Skin of body (tissue), 2 donors: ENCODE data around the gene RAB3B. TPM values are rescaled to one million over a fixed set of nuclear protein-coding genes. Genes with fewer than 3 reads are reported as not detected.
"Not testable (repeated sequence)": the region's sequence is repeated elsewhere in the genome, so short reads cannot be mapped to it uniquely, and the experiment has no call there.

Source experiments
- DNase-seq: peaks from one replicate; lab custom pipeline; 2025; lab: John Stamatoyannopoulos, UW
- total RNA-seq: library from RNA; depleted of rRNA; stranded (reverse); fragments of >200 nt; gene quantifications from one replicate; pipeline ENCODE4 v1.2.3, GENCODE V29; 2014

RAB3B gene
- 1.9 TPM for total RNA-seq

DNA sequence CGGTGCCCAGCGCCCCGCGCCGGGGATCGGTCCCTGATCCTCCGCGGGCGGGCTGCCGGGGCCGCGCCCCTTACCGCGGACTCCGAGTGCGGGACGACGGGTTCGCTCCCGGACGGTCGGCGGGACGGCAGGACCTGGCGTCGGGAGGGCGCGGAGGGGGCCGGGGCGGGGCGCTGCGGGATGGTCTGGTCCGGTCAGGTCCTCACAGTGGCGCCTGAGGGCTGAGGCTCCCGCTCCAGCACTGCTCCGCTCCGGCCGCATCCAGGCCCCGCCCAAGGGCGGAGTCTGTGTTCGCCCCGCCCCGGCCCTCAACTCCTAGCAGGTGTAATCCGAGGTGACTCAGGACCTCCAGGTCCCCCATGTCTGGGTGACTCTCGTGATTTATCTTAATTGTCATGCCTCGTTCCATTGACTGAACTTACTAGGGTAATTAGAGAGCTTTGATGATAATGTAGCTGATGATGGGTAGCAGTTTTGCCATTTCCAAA, at the start of gene RAB3B:
TSS of gene RAB3B (minus strand) at position 223 of the 488 bp plus-strand sequence. CDS start 13,583 bp downstream, outside the sequence.
- DNase-seq = no peak

DNA sequence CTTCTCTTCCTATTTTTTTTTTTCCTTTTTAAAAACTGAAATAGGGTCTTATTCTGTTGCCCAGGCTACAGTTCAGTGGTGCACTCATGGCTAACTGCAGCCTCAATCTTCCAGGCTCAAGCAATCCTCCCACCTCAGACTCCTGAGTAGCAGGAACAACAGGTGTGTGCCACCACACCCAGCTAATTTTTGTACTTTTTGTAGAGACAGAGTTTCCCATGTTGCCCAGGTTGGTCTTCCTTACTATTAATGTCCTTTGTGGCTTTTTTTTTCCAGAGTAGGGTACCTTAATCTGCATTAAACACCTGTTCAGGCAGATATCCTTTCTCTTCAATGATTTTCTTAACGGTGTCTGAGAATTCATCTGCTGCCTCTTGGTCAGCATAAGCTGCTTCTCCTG, 47.4 kb upstream of the RAB3B start:
- no peak for DNase-seq

GRCh38 chr1:52037402-52037814, 46.9 kb upstream of the RAB3B start:
- no peak for DNase-seq

- DNase-seq = no peak
Observed at GRCh38 chr1:52034050-52034384, 43.5 kb upstream of the RAB3B start.

DNA sequence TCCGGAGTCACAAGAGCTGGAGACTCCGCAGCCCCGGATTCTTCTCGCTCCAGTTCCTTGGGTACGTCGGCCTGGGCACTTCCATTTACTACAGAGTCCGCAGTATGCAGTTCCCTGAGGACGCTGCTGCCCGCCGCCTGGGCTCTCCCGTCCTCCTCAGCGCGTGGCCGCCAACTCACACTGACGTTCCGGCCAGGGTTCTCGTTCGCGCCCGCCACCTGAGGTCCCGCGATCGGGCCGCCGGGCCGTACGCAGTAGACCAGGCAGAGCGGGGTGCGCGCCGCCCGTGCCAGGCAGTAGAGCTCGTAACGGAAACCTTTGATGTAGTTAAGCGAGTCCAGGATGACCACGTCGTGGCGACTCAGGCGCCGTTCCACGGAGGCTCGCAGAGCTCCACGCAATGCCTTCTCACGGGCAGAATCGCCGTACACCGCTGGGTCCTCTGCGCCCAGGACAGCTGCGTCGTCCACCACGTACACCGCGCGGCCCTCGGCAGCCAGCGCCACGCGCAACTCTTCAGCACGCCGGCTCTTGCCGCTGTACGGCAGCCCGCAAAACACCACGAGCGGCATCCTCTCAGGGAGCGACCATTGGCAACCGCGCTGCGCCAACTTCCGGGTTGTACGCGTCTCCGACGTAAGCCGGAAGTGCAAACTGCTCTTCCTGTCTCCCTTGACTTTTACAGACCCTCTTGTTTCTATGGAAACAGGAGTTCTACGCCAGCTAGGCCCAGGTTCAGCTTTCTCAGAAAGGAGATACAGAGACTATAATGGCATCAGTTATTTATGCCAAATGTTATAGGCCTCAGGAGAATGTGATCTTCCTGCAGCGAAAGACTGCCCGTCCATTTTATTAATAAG, 42.9 kb upstream of the RAB3B start, which contains the start of gene KTI12:
TSS of gene KTI12 (minus strand) at position 621 of the 860 bp plus-strand sequence. CDS start at position 572, 49 bp downstream.
- DNase-seq = peak; percentile 89

- DNase-seq = no peak
Observed at GRCh38 chr1:52032785-52033131, 42.3 kb upstream of the RAB3B start.

GRCh38 chr1:52032124-52032784, 41.8 kb upstream of the RAB3B start:
- no peak for DNase-seq

DNA sequence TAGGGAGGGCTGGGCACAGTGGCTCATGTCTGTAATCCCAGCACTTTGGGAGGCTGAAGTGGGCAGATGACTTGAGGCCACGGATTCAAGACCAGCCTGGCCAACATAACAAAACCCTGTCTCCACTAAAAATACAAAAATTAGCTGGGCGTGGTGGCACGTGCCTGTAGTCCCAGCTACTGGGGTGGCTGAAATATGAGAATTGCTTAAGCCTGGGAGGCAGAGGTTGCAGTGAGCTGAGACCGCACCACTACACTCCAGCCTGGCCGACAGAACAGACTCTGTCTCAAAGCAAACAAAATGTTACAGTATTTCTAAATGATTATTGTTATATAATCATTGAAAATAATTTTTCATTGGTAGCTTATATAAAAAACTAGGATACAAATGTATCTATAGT, 38.3 kb upstream of the RAB3B start:
- DNase-seq = not testable (repeated sequence)

GRCh38 chr1:52028328-52028727, 37.8 kb upstream of the RAB3B start:
- DNase-seq = no peak

- no peak for DNase-seq
Observed at GRCh38 chr1:52026278-52026677, 35.8 kb upstream of the RAB3B start.

DNA sequence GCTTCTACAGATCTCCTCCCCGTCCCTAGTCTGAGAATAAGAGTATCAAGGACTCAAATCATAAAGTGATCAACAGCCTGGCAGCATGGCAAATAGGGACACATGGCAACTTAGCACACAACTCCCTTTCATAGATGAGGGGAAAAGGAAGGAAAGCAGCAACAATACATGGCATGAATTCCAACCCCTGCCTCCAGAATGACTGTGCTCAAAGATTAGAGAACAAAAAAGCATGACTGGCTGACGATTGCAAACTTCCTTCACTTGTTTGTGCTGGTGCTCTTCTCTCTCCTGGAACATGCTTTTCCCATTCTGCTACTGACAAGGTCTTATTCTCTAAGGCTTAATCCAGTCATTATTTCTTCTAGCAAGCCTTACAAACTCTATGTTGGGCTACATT, 31.6 kb upstream of the RAB3B start:
- DNase-seq = no peak

DNA sequence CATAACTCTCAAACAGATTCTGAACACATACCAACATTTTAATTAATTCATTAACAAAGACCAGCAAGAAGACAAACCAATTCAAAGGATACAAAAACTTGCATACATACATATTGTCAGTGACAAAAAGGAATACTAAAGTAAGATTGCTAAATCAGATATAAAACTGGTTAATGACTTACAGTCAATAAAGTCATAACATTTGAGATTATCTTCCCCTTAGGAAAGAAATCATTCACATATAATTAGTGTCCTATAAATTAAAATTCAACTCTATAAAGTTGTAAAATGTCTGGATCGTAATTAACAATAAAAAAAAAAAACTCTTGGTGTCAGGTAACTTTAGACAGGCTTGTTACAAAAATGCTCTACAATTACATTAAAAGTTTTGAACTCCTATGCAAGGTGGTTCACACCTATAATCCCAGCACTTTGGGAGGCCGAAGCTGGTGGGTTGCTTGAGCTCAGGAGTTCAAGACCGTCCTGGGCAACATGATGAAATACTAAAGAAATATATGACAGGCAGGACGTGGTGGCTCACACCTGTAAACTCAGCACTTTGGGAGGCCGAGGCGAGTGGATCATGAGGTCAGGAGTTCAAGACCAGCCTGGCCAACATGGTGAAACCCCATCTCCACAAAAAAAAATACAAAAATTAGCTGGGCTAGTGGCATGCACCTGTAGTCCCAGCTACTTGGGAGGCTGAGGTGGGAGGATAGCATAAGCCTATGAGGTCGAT, 17.7 kb upstream of the RAB3B start:
- DNase-seq = no peak

DNA sequence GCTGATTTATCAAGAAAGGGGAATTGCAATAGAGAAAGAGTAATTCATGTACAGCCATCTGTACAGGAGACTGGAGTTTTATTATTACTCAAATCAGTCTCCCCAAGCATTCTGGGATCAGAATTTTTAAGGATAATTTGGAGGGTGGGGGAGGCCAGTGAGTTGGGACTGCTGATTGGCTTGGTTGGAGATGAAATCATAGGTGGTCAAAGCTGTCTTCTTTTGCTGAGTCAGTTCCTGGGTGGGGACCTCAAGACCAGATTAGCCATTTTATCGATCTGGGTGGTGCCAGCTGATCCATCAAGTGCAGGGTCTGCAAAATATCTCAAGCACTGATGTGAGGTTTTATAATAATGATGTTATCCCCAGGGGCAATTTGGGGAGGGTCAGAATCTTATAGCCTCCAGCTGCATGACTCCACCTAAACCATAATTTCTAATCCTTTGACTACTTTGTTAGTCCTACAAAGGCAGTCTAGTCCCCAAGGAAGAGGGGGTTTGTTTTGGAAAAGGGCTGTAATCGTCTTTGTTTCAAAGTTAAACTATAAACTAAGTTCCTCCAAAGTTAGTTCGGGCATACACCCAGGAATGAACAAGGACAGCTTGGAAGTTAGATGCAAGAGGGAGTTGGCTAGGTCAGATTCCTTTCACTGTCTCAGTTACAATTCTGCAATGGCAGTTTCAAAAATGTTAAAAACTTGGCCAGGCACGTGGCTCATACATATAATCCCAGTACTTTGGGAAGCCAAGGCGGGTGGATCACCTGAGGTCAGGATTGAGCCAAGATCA, 16.9 kb upstream of the RAB3B start:
- DNase-seq = peak; percentile 15

DNA sequence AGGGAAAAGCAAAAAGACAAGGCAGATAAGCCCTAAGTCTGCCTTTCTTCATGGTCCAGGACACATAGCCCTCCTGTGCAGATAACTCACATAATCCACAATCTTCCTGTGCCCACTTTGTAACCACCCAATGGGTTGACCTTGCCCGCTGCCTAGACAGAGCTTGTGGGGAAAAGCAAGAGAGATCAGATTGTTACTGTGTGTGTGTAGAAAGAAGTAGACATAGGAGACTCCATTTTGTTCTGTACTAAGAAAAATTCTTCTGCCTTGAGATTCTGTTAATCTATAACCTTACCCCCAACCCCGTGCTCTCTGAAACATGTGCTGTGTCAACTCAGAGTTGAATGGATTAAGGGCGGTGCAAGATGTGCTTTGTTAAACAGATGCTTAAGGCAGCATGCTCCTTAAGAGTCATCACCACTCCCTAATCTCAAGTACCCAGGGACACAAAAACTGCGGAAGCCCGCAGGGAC, 15.6 kb upstream of the RAB3B start:
- DNase-seq = not testable (repeated sequence)

DNA sequence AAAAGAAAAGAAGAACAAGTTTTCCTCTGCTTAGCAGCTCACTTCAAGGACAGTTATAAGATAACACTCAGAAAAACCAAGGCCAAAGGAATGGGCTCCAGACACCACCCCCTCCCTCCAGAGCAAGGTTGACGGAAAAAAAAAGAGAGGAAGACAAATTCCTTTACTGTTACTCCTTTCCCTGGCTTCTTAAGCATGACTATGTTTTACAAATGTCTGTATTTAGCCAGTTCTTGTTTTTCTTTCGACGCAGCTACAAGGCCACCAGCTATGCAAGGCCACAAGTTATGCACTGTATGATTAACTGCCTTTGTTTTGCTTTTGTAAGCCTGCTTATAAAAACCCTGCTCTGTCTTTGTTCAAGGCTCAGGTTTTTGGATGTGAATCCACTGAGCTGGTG, 15.0 kb upstream of the RAB3B start:
- DNase-seq = not testable (repeated sequence)

- DNase-seq = no peak
Observed at GRCh38 chr1:52003877-52004276, 13.4 kb upstream of the RAB3B start.

- DNase-seq = peak; percentile 54
Observed at GRCh38 chr1:52002038-52002917, 11.8 kb upstream of the RAB3B start.

- DNase-seq = no peak
Observed at GRCh38 chr1:51998701-51999100, 8.2 kb upstream of the RAB3B start.

- DNase-seq = no peak
Observed at GRCh38 chr1:51997974-51998382, 7.5 kb upstream of the RAB3B start.
